Putamen (tissue), 1 donor: ENCODE results near the gene DDX5.
"Not testable (repeated sequence)": the region's sequence is repeated elsewhere in the genome, so short reads cannot be mapped to it uniquely, and the experiment has no call there.

Experiments
- DNase-seq: peaks from one replicate; pipeline ENCODE4 v3.0.0-alpha.2; 2016; ENCODE audit warnings: low spot score

The DDX5 gene

GRCh38 chr17:64492481-64493109, 13.5 kb downstream of the DDX5 start:
- no peak for DNase-seq

DNA sequence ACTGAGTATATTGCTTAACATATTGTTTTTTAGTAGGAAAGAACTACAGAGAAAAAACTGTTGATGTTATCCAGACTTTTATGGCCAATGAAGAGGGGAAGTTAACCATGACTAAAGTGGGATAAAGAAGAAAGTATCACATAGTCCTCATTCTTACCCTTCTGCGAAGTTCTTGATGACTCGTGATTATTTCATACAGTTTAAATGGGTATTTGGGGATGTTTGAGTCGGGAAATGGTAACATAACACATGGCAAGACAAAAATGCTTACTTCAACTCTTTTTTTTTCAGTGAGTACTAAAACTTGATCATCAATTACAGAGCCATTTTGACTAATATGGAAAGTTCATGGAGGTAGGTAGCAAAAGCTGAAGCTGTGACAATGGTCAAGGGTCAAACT, 14.1 kb downstream of the DDX5 start:
- no peak for DNase-seq

GRCh38 chr17:64491034-64491860, 14.8 kb downstream of the DDX5 start:
- DNase-seq, result no peak

DNA sequence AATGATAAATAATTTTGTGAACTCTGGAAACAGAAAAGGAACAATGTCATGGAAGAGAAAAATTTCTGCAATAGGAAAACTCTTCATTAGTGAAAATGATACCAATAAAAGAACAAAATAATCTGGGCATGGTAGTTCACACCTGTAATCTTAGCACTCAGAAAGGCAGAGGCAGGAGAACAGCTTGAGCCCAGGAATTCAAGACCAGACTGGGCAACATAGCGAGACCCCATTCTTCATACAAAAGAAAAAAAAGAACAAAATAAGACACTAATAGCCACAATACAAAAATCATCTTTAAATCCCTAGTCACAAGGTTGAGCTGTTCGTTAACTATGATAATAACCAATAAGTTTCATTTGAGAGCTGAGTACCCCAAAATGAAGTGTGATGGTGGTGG, 17.8 kb downstream of the DDX5 start:
- no peak for DNase-seq

- no peak for DNase-seq
These were observed 21.7 kb downstream of the DDX5 start for GRCh38 chr17:64484380-64484779.

- no peak for DNase-seq
These were observed 25.1 kb downstream of the DDX5 start for GRCh38 chr17:64480951-64481350.

GRCh38 chr17:64477849-64478248, 28.2 kb downstream of the DDX5 start:
- DNase-seq, result no peak

- no peak for DNase-seq
These were observed 33.5 kb downstream of the DDX5 start for GRCh38 chr17:64472564-64472963.

DNA sequence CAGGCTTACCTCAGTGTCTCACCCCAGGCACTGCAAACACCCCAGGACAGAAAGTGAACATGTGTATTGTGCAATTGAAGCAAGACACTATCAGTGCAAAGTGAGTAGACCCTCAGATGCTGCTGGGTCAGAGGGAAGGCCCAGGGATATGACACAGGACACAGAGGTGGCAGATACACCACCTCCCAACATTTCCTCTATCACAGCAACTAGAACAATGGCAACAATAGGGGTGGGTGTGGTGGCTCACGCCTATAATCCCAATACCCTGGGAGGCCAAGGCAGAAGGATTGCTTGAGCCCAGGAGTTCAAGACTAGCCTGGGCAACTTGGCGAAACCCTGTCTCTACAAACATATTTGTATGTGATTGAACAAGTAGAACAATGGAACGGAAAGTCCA, 34.6 kb downstream of the DDX5 start:
- DNase-seq, result no peak

GRCh38 chr17:64470625-64471024, 35.5 kb downstream of the DDX5 start:
- no peak for DNase-seq

DNA sequence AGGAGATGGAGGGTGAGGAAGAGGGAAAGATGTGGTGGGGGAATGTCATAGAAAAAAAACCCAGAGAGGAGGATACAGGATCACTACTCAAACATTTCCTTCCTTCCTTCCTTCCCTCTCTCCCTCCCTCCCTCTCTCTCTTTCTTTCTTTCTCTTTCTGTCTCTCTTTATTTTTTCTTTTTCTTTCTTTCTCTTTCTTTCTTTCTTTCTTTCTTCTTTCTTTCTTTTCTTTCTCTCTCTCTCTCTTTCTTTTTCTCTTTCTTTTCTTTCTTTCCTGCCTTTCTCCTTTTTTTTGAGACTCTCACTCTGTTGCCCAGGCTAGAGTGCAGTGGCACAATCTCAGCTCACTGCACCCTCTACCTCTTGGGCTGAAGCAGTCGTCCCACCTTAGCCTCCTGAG, 39.3 kb downstream of the DDX5 start:
- not testable (repeated sequence) for DNase-seq

DNA sequence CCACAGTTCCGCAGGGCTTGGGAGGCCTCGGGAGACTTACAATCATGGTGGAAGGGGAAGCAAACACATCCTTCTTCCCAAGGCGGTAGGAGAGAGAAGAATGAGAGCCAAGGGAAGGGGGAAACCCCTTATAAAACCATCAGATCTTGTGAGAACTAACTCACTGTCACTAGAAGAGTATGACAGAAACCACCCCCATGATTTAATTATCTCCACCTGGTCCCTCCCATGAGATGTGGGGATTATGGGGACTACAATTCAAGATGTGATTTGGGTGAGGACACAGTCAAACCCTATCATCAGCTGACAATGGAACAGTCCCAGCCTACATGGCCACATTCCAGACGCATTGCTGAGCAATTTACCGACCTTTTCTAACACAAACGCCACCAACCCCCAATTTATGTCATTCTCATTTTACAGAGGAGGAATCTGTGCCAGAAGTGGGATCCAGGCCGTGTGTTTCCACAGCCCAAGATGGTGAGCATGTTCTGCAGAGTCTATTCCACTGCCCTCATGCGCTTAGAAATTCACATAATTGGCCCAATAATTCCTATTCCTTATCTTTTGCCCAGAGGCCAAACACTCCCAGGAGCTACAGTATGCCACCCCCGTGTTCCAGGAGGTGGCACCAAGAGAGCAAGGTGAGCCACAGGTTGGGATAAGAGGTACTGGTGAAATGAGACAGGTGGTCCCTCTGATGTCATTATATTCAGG, 39.9 kb downstream of the DDX5 start:
- DNase-seq, result no peak

DNA sequence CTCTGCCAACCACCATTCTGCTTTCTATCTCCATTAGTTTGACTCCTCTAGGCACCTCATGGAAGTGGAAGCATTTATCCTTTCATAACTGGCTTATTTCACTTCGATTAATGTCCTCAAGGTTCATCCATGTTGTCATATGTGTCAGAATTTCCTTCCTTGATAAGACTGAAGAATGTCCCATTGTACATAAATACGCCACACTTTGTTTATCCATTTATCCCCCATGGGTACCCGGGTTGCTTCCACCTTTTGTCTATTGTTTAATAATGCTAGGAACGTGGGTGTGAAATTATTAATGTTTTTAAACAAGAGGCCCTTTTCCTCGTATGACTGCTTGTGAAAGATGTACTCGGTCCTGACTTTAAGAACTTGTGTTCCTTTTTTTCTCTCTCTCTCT, 44.3 kb downstream of the DDX5 start:
- DNase-seq, result no peak

DNA sequence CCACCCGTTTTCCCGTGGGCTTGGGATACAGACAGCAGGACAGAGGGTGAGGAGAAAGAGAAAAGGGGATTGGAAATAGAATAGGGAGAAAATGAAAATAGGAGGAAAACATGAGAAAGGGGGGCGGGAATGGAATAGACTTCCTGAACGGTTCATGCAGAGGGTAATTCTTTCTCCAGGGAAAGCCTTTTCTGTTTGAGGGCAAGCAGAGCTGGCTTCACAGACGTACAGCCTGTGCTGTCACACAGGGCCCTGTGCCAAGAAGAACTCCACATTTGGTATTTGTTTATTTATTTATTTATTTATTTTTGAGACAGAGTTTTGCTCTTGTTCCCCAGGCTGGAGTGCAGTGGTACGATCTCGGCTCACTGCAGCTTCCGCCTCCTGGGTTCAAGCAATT, 45.1 kb downstream of the DDX5 start:
- no peak for DNase-seq

DNA sequence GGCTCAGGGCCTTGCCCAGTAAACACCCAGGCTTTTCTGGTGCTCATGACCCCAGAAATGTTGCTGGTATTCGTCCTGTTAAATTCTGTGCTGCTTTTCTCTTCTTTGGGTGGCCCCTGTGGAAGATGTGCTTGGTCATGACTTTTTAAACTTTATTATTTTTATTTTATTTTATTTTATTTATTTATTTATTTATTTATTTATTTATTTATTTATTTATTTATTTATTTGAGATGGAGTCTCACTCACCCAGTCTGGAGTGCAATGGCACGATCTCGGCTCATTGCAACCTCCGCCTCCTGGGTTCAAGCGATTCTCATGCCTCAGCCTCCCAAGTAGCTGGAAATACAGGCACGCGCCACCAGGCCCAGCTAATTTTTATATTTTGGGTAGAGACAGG, 46.3 kb downstream of the DDX5 start:
- DNase-seq, result not testable (repeated sequence)

DNA sequence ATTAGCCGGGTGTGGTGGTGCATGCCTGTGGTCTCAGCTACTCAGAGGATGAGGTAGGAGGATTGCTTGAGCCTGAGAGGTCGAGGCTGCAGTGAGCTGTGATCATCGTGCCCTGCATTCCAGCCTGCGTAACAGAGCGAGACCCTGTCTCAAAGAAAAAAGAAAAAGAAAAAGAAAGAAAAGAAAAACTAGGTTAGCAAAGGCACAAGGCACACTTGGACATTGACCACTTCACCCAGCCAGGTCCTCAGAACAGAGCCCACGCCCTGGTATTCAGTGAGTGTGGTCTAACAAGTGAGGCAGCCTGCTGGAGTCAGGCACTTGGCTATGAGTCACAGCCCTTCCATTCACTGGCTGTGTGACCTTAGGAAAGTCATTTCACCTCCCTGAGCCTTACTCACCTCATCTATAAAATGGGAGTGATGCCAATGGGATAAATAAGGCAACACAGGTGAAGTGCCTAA, 46.8 kb downstream of the DDX5 start:
- DNase-seq, result no peak

DNA sequence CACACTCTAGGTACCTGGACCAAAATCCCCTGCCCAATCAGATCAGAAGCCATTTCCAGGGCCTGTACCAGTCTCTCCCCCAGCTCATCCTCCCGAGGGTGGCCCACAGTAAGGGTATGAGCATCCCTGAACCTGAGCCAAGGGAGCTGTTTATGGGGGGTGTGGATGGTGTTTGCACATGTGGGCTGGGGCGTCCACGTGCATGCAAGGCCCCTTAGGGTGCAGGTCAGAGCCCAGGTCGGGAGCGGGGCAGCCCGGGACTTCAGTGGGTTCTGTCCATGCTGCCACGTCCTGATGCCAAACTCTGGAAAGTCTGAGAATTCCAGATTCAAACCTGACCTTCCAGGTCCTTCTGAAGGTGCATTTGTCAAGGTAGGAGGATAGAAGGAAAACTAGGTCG, 47.3 kb downstream of the DDX5 start:
- DNase-seq, result no peak

- no peak for DNase-seq
These were observed 48.9 kb downstream of the DDX5 start for GRCh38 chr17:64457156-64457555.

GRCh38 chr17:64455993-64456885, 49.9 kb downstream of the DDX5 start:
- peak; percentile 2 for DNase-seq

DNA sequence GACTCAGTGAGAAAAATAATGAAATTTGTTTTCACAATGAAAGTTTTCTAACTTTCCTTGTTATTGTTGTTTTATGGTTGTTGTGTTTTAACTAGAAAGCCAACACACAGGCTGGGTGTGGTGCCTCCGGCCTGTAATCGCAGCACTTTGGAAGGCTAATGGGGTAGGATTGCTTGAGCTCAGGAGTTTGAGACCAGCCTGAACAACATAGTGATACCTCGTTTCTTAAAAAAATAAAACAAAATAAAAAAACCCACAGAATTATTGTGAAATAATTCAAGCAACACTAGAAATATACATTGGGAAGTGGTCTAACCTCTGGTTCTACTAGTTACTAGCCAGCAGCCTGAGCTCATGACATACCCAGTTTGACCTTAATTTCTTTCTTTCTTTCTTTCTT, 56.5 kb downstream of the DDX5 start:
- no peak for DNase-seq

GRCh38 chr17:64448665-64449512, 57.2 kb downstream of the DDX5 start, which contains the start of gene MILR1:
TSS of gene MILR1 (plus strand) at chr17:64449115. CDS start at chr17:64449169, 54 bp downstream.
- peak; percentile 21 for DNase-seq
